Measurements from ENCODE around the gene SELL. TPM values are rescaled to one million over a fixed set of nuclear protein-coding genes. Genes with fewer than 3 reads are reported as not detected.
"Not testable (repeated sequence)": the region's sequence is repeated elsewhere in the genome, so short reads cannot be mapped to it uniquely, and the experiment has no call there.

The SELL gene
- total RNA-seq, 1 experiment from 2014 or later: not detected

GRCh38 chr1:169704797-169705196, 6.6 kb downstream of the SELL start:
- DNase-seq (ENCODE audit: low spot score): no peak

DNA sequence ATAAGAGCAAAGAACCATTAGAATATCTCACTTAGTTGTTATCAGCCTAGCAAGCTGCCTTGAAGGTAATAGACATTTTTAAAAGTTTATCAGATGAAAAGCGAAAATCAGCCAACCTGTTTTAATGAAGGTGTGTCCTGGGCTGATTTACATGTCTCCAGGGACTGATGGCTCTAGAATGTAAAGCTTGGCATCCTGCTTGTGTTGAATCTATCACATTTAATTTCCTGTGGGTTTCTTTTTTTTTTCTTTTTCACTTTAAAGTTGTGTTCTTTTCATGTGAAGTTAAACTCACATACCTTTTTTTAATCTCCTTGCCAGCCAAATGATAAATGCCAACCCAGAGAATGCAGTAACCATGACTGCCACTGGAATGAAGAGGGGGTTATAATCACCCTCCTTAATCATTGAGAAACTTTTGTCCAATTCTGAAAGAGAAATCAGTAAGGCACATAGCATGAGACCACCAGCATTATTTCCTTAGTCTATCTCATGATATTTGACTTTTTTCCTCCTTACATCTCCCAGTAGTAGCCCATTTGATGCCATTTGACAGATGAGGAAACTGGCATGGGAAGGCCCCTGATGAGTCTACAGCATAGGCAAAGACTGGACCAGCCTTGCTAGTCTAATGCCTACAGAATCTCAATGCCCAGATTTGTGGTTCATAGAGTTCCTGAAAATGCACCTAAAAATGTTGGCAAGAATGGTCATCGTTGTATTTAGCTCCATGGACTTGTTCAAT, 10.0 kb downstream of the SELL start:
- DNase-seq (ENCODE audit: low spot score): no peak

DNA sequence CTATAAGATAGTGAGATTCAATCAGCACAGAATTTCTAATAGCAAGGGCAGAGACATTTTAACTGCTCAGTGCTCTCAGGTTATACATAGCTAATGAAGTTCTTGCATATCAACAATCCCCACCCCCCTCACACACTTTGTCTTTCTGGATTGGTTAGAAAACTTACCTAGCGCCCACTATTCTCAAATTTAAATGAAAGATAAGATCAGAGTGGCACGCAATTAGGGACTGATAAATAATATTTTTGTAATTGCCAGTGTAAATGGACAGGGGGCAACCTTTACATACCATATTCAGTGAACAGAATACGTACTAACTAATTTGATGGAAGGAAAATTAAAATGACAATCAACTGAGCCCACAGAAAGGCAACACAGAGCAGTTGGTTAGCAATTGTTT, 11.7 kb downstream of the SELL start:
- no peak for DNase-seq (ENCODE audit: low spot score)

DNA sequence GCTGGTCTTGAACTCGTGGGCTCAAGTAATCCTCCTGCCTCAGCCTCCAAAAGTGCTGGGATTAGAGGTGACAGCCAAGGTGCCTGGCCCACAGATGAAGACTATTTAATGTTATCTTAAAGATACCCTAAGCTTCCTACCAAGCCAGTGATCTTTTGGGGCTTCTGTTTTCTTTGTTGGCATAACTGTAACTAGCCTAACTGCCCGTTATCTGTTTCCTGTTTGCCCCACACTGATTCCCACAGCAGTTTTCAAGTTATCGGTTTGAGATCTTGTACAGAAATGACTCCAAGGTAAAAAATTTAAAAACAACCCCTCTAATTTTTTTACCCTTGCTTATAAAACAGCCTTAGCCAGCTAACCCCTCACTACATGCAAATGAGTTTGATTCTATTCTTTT, 12.4 kb downstream of the SELL start:
- DNase-seq (ENCODE audit: low spot score): no peak

GRCh38 chr1:169697755-169698154, 13.7 kb downstream of the SELL start:
- DNase-seq (ENCODE audit: low spot score): no peak

DNA sequence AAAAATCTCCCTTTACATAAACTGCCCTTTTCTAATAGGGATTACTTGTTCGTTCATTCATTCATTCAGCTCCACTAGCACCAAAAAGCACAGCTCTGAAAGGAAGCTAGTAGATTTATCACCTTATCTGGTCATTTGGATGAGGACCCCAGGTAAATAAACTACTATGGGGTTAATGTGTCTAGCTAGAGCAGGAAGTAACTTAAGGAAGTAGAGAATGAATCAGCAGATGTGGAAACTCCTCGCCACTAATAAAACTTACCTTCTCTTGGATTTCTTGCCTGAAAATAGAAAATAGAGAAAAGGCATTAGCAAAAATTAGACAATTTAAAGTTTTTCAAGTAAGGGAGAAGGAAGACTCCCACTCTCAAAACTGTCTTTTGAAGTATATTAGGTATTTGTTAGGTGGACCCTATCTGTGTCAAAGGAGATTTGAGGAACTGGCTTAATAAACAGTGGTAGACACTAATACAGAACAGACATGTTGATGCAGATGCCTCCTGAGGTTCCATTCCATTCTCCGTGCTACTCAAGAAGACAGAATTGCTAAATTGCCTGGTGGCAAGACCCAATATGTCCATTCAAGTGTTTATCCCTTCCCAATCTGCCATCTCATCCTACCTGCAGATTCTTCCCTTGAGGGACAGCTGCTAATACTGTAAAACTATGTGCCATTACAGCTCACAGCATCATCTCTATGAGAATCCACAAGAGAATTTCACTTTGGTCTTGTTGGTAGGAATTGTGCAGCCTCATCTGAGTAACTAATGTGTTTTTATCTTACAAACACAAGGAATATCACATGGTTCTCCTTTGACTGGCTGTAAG, 14.9 kb downstream of the SELL start:
- no peak for DNase-seq (ENCODE audit: low spot score)

GRCh38 chr1:169694304-169695075, 16.9 kb downstream of the SELL start:
- DNase-seq (ENCODE audit: low spot score): no peak

GRCh38 chr1:169692756-169693460, 18.5 kb downstream of the SELL start:
- no peak for DNase-seq (ENCODE audit: low spot score)

DNA sequence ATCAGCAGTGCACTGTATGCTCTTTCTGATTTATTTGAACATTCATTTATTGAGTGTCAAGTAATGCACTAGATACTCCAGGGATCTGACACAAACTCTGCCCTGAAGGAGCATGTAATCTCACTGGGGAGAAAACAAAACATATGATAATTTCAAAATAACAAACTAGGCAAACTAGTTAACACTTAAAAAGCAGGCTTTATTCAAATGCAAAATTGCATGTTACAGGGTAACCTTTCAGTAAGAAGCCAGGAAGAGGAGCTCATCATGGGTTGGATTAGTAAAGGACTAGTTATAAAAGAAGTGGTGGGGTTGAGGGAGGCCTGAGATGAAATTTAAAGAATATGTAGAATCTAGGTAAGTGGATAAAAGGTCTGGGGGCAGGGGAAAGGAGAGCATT, 20.9 kb downstream of the SELL start:
- DNase-seq (ENCODE audit: low spot score): no peak

DNA sequence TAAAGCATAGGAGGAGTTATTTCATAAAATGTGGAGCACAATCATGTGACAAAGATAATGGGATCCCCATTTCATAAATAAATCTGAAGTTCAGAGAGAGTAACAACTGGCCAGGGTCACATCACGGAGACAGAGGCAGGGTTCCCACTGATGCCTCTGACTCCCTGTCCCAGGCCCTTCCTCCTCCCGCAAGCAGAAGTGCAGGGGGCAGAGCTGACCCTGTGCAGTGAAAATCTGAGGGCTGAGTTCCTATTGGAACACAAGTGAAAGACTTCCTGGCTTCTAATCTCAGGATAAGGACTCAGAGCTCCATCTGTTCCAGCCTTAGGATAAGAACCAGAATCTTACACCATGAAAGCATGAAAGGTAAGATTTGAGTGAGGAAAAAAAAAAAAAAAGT, 22.0 kb downstream of the SELL start:
- DNase-seq (ENCODE audit: low spot score): no peak

DNA sequence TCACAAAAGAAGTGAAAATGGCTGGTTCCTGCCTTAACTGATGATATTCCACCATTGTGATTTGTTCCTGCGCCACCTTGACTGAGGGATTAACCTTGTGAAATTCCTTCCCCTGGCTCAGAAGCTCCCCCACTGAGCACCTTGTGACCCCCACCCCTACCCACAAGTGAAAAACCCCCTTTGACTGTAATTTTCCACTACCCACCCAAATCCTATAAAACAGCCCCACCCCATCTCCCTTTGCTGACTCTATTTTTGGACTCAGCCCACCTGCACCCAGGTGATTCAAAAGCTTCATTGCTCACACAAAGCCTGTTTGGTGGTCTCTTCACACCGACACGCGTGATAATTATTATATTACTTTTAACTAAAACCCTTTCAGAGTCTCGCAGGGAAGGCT, 23.0 kb downstream of the SELL start:
- DNase-seq (ENCODE audit: low spot score): not testable (repeated sequence)

GRCh38 chr1:169683661-169684060, 27.8 kb downstream of the SELL start:
- DNase-seq (ENCODE audit: low spot score): no peak

- not testable (repeated sequence) for DNase-seq (ENCODE audit: low spot score)
Measured at GRCh38 chr1:169683168-169683567, 28.3 kb downstream of the SELL start.

- no peak for DNase-seq (ENCODE audit: low spot score)
Measured at GRCh38 chr1:169682071-169682470, 29.3 kb downstream of the SELL start.

DNA sequence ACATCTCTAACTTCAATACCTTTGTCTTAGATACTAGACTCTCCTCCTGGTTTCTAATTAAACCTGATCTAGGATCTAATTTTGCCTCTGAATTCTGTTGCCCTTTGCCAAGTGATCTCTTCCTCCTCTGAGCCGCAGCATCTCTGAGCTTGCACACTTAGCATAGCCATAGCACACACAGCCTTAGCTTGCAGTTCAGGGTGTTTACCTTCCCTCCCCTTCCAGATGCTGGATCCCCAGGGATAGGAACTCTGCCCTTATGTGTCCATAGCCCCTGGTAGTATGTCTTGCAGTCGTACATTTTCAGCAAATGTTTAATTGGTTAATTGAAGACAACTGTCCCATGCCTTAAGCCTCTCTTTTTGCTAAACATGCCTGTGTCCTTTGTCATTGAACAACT, 30.3 kb downstream of the SELL start:
- DNase-seq (ENCODE audit: low spot score): no peak

- DNase-seq (ENCODE audit: low spot score): no peak
Measured at GRCh38 chr1:169680377-169681019, 30.9 kb downstream of the SELL start.

- no peak for DNase-seq (ENCODE audit: low spot score)
Measured at GRCh38 chr1:169679692-169680091, 31.7 kb downstream of the SELL start.

- DNase-seq (ENCODE audit: low spot score): no peak
Measured at GRCh38 chr1:169676001-169676400, 35.4 kb downstream of the SELL start.

DNA sequence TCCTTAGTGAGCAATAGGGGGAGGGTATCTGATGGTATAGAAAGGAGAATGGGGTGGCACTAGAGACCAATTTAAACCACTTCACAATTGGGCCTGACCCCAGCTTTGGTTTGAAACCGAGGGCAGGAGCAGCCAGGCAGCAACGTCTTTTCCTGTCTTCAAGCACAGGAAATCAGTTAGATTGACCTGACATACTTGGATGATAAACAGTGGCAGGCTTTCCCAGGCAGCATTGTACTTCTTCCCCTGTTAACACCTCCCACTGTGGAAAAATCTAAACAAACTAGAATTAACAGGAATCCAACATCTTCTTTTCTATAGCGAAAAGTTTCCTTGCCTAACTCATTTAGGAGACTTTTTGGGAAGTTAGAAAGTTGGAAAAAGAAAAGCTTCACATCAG, 40.6 kb downstream of the SELL start:
- DNase-seq (ENCODE audit: low spot score): no peak

DNA sequence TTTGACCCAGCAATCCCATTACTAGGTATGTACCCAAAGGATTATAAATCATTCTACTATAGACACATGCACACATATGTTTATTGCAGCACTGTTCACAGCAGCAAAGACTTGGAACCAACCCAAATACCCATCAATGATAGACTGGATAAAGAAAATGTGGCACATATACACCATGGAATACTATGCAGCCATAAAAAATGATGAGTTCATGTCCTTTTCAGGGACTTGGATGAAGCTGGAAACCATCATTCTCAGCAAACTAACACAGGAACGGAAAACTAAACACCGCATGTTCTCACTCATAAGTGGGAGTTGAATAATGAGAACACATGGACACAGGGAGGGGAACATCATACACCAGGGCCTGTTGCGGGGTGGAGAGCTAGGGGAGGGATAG, 41.2 kb downstream of the SELL start:
- DNase-seq (ENCODE audit: low spot score): not testable (repeated sequence)

Data from A172 (cell line).